Osteocyte (in vitro differentiated cells): ENCODE data around the gene PLA2G2A. TPM values are rescaled to one million over a fixed set of nuclear protein-coding genes. Genes with fewer than 3 reads are reported as not detected.

Experiments
- DNase-seq: peaks from one replicate; pipeline ENCODE4 v3.0.0; 2021; ENCODE audit warnings: mixed read lengths; ENCODE audit not compliant: unreplicated experiment; ENCODE audit errors: extremely low spot score
- H3K27ac Mint-ChIP-seq: one replicate; pipeline ENCODE4 v1.8.0; 2021; ENCODE audit warnings: mild to moderate bottlenecking, mixed read lengths; ENCODE audit not compliant: unreplicated experiment
- H3K27me3 Mint-ChIP-seq: one replicate; pipeline ENCODE4 v1.8.0; 2021; ENCODE audit warnings: mixed read lengths; ENCODE audit not compliant: unreplicated experiment
- H3K36me3 Mint-ChIP-seq: one replicate; pipeline ENCODE4 v1.8.0; 2021; ENCODE audit warnings: mixed read lengths; ENCODE audit not compliant: unreplicated experiment
- H3K4me1 Mint-ChIP-seq: one replicate; pipeline ENCODE4 v1.8.0; 2021; ENCODE audit warnings: mixed read lengths; ENCODE audit not compliant: unreplicated experiment
- H3K4me3 Mint-ChIP-seq: one replicate; pipeline ENCODE4 v1.8.0; 2021; ENCODE audit warnings: mild to moderate bottlenecking, moderate library complexity, mixed read lengths; ENCODE audit not compliant: unreplicated experiment
- H3K9me3 Mint-ChIP-seq: one replicate; pipeline ENCODE4 v1.8.0; 2021; ENCODE audit warnings: mixed read lengths; ENCODE audit not compliant: unreplicated experiment
- long read RNA-seq: library from polyadenylated mRNA; unstranded; transcript quantifications from one replicate; pipeline ENCODE4 v2.0.0, GENCODE V29; 2021
- total RNA-seq: library from RNA; stranded (reverse); gene quantifications from 2 replicates; pipeline ENCODE4 v1.2.1, GENCODE V29; 2021
- TF ChIP-seq, protein P1 (sequence below): fragments of 200-600 bp; sonication (generic); IDR thresholded peaks from 2 replicates; pipeline ENCODE4 v1.5.0; 2021; ENCODE audit warnings: antibody characterized with exemption, mild to moderate bottlenecking, moderate library complexity

PLA2G2A gene
- not detected in 2 replicates for total RNA-seq
- long read RNA-seq: 0 reads

DNA sequence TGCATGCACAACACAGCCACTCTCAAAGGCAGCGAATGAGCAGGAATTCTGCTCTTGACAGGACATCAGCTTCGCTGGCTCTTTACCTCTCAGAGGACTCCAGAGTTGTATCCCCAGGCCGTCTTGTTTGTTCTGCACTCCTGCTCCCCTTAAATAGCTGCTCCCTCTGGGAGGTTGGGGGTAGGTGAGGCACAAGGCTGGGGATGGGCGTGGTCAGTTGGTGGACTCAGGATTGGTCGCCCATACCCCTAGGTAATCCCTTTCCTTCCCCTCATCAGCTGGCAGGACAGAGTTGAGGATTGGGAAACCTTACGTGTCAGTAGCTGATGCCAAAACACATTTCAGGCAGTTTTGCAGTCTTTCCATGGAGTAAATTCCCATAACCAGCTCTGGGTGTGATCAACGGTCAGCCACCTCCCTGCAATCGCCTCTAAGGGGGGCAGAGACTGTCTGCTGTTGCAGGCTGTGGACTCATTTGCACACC lies at the start of gene PLA2G2A:
Gene PLA2G2A (minus strand): TSS at position 125 of the 484 bp plus-strand sequence. CDS start 845 bp downstream, outside the sequence.
- Mint-ChIP-seq H3K27me3 (peaks cover 20% of the 10 kb centered on the region), H3K4me3 (no peak within 1 kb of the TSS), H3K4me1 (no peaks in the 10 kb centered on the region), H3K36me3 (no peaks in the 10 kb centered on the region), H3K9me3 (no peaks in the 10 kb centered on the region), H3K27ac (no peak within 1 kb of the TSS)
- TF ChIP-seq, protein P1, sequence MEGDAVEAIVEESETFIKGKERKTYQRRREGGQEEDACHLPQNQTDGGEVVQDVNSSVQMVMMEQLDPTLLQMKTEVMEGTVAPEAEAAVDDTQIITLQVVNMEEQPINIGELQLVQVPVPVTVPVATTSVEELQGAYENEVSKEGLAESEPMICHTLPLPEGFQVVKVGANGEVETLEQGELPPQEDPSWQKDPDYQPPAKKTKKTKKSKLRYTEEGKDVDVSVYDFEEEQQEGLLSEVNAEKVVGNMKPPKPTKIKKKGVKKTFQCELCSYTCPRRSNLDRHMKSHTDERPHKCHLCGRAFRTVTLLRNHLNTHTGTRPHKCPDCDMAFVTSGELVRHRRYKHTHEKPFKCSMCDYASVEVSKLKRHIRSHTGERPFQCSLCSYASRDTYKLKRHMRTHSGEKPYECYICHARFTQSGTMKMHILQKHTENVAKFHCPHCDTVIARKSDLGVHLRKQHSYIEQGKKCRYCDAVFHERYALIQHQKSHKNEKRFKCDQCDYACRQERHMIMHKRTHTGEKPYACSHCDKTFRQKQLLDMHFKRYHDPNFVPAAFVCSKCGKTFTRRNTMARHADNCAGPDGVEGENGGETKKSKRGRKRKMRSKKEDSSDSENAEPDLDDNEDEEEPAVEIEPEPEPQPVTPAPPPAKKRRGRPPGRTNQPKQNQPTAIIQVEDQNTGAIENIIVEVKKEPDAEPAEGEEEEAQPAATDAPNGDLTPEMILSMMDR: no peak
- DNase-seq: peak; percentile 72

- Mint-ChIP-seq H3K4me1 (no peaks in the 10 kb centered on the region), H3K27me3 (peaks cover 11% of the 10 kb centered on the region), H3K9me3 (no peaks in the 10 kb centered on the region), H3K27ac (no peak overlapping the region), H3K4me3 (no peak overlapping the region), H3K36me3 (no peaks in the 10 kb centered on the region)
- TF ChIP-seq, protein P1: no peak
- DNase-seq: no peak
These were observed 49.3 kb upstream of the PLA2G2A start for GRCh38 chr1:20028726-20029125.

- Mint-ChIP-seq H3K27ac (no peak overlapping the region), H3K36me3 (no peaks in the 10 kb centered on the region), H3K4me1 (no peaks in the 10 kb centered on the region), H3K9me3 (no peaks in the 10 kb centered on the region), H3K27me3 (peaks cover 11% of the 10 kb centered on the region), H3K4me3 (no peak overlapping the region)
- DNase-seq: no peak
- TF ChIP-seq, protein P1: no peak
These were observed 48.7 kb upstream of the PLA2G2A start for GRCh38 chr1:20028125-20028524.

DNA sequence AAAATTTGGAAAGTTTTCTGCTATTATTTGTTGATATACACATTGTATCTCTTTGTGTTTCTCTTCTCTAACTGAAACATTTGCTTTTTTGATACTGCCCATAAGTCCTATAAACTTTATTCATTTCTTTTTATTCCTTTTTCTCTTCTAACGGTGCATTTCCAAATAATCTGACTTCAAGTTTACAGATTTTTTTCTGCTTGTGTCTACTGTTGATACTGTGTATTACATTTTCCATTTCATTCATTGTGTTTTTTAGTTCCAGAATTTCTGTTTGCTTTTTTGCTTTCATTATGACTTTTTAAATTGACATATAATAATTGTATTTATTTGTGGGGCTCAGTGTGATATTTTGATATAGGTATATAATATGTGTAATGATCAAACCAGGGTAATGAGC lies 38.3 kb upstream of the PLA2G2A start:
- Mint-ChIP-seq H3K27me3 (peaks cover 8% of the 10 kb centered on the region), H3K27ac (no peak overlapping the region), H3K36me3 (no peaks in the 10 kb centered on the region), H3K4me1 (no peaks in the 10 kb centered on the region), H3K4me3 (no peak overlapping the region), H3K9me3 (peaks cover 28% of the 10 kb centered on the region)
- no peak for DNase-seq
- TF ChIP-seq, protein P1: no peak

- no peak overlapping the region for H3K27ac Mint-ChIP-seq
- H3K27me3 Mint-ChIP-seq: peaks cover 2% of the 10 kb centered on the region
- H3K4me3 Mint-ChIP-seq: no peak overlapping the region
- no peak for DNase-seq
- TF ChIP-seq, protein P1: no peak
- peaks cover 28% of the 10 kb centered on the region for H3K9me3 Mint-ChIP-seq
- no peaks in the 10 kb centered on the region for H3K36me3 Mint-ChIP-seq
- H3K4me1 Mint-ChIP-seq: no peaks in the 10 kb centered on the region
These were observed 34.7 kb upstream of the PLA2G2A start for GRCh38 chr1:20014153-20014552.
